ENCODE results near the gene PHLPP2.
"Not testable (repeated sequence)": the region's sequence is repeated elsewhere in the genome, so short reads cannot be mapped to it uniquely, and the experiment has no call there.

- TF ChIP-seq NFRKB (IDR thresholded peaks at IDR 0.05); ELF4 (IDR thresholded peaks at IDR 0.05); FOXM1 (IDR thresholded peaks at IDR 0.05; ENCODE audit: borderline replicate concordance); FOXK2 (IDR thresholded peaks at IDR 0.05); SP1 (IDR thresholded peaks at IDR 0.05): not testable (repeated sequence)
Observed at GRCh38 chr16:71598426-71598825, 126.1 kb downstream of the PHLPP2 start.
